Common myeloid progenitor, CD34-positive (primary cell): ENCODE results near the gene KCNJ1.

Source experiments
- CTCF ChIA-PET: fragments of 350-600 bp; sonication (Branson Sonifier 250); formaldehyde crosslinking; loops from one replicate; lab custom pipeline; 2021; ENCODE audit warnings: antibody characterized with exemption; lab: Charles Lee
- POLR2A ChIA-PET: fragments of 350-600 bp; sonication (Branson Sonifier 250); formaldehyde crosslinking; loops from one replicate; lab custom pipeline; 2021; ENCODE audit warnings: antibody characterized with exemption; lab: Charles Lee
- DNase-seq, 3 donors: peaks; one replicate each; pipeline versions ENCODE4 v3.0.0 to v3.0.0-alpha.2; 2013
- H3K27ac ChIP-seq, 2 experiments: 1 replicate in 1 of 2; 2 replicates in 1 of 2; pipeline ENCODE4 v1.7.0; 2013; ENCODE audit warnings: inconsistent platforms in 2 of 2, low read length in 2 of 2, mild to moderate bottlenecking in 2 of 2, low read depth in 1 of 2, moderate library complexity in 1 of 2; ENCODE audit not compliant: severe bottlenecking in 2 of 2, insufficient read depth in 1 of 2, poor library complexity in 1 of 2
- H3K27me3 ChIP-seq, 5 experiments: replicated peaks in 2 of 5; 1 replicate in 3 of 5; 2 replicates in 2 of 5; pipeline versions ENCODE4 v1.6.1 to v1.7.0; 2013; ENCODE audit warnings: low read length in 4 of 5, mild to moderate bottlenecking in 2 of 5, moderate library complexity in 2 of 5, inconsistent platforms in 1 of 5; ENCODE audit not compliant: insufficient read depth in 5 of 5, control insufficient read depth in 4 of 5
- H3K36me3 ChIP-seq, 4 experiments: 1 replicate in 2 of 4; 2 replicates in 2 of 4; pipeline versions ENCODE4 v1.6.1 to v1.7.0; 2013; ENCODE audit warnings: low read length in 3 of 4, control low read depth in 1 of 4, mild to moderate bottlenecking in 1 of 4; ENCODE audit not compliant: control insufficient read depth in 4 of 4, insufficient read depth in 4 of 4
- H3K4me1 ChIP-seq, 4 experiments: 1 replicate in 3 of 4; 2 replicates in 1 of 4; pipeline versions ENCODE4 v1.6.1 to v1.7.1; 2013; ENCODE audit warnings: low read length in 3 of 4, mild to moderate bottlenecking in 3 of 4, control low read depth in 1 of 4, inconsistent platforms in 1 of 4, moderate library complexity in 1 of 4; ENCODE audit not compliant: control insufficient read depth in 4 of 4, insufficient read depth in 4 of 4; ENCODE audit errors: control extremely low read depth in 1 of 4
- H3K4me3 ChIP-seq, 7 experiments: 1 replicate in 4 of 7; 2 replicates in 3 of 7; pipeline versions ENCODE4 v1.5.1 to v1.7.0; 2013; ENCODE audit warnings: mild to moderate bottlenecking in 7 of 7, low read length in 6 of 7, moderate library complexity in 6 of 7, inconsistent platforms in 2 of 7, low read depth in 2 of 7, control low read depth in 1 of 7; ENCODE audit not compliant: insufficient read depth in 4 of 7, control insufficient read depth in 1 of 7; ENCODE audit errors: extremely low read depth in 1 of 7
- H3K9me3 ChIP-seq, 5 experiments: 1 replicate in 4 of 5; 2 replicates in 1 of 5; pipeline versions ENCODE4 v1.6.1 to v1.7.1; 2013; ENCODE audit warnings: low read length in 4 of 5, mild to moderate bottlenecking in 2 of 5, inconsistent platforms in 1 of 5, low read depth in 1 of 5, moderate library complexity in 1 of 5; ENCODE audit not compliant: control insufficient read depth in 4 of 5, insufficient read depth in 2 of 5; ENCODE audit errors: control extremely low read depth in 1 of 5
- WGBS: methylation state at CpG from one replicate; pipeline ENCODE4 v1.1.5; 2013; ENCODE audit not compliant: insufficient coverage; 5-methylcytosine and 5-hydroxymethylcytosine counted together

The KCNJ1 gene

GRCh38 chr11:128884703-128885338 is 17.7 kb upstream of the KCNJ1 start:
- Histone ChIP-seq H3K4me3 (no peak overlapping the region), H3K27me3 (peaks cover 3 to 28% (median 24%) of the 10 kb centered on the region in 5 experiments), H3K27ac (no peak overlapping the region), H3K36me3 (no peaks in the 10 kb centered on the region), H3K9me3 (peaks cover 0 to 2% (median 0%) of the 10 kb centered on the region in 5 experiments), H3K4me1 (peaks cover 0 to 7% (median 0%) of the 10 kb centered on the region in 4 experiments)
- POLR2A ChIA-PET = interaction anchor here (2.0 kb wide), 1 partner anchor 64 kb away, joined by 9 read pairs; no protein-coding TSS in a partner anchor
- DNase-seq = peak; percentile 74 to 81 (median 74)
- whole genome bisulfite sequencing = 70% methylated on average over 5 of the region's 12 CpGs
- CTCF ChIA-PET = interaction anchor here (1.1 to 13.0 kb wide), 19 partner anchors 8 to 865 kb away, joined by 3 to 640 read pairs (median 5); partner anchors contain the start of gene TP53AIP1

GRCh38 chr11:128884054-128884453 is 17.0 kb upstream of the KCNJ1 start:
- ChIA-PET CTCF (interaction anchor here (1.0 to 13.0 kb wide), 11 partner anchors 9 to 726 kb away, joined by 3 to 640 read pairs (median 5); partner anchors contain the start of gene TP53AIP1), POLR2A (interaction anchor here (2.0 kb wide), 1 partner anchor 64 kb away, joined by 9 read pairs; no protein-coding TSS in a partner anchor)
- 19% methylated on average over 4 of the region's 4 CpGs for WGBS
- Histone ChIP-seq H3K36me3 (no peaks in the 10 kb centered on the region), H3K27ac (no peak overlapping the region), H3K4me3 (no peak overlapping the region), H3K4me1 (peaks cover 0 to 7% (median 0%) of the 10 kb centered on the region in 4 experiments), H3K27me3 (peaks cover under 1 to 22% (median 17%) of the 10 kb centered on the region in 5 experiments), H3K9me3 (peaks cover 0 to 2% (median 0%) of the 10 kb centered on the region in 5 experiments)
- DNase-seq = no peak

GRCh38 chr11:128882451-128882850 is 15.4 kb upstream of the KCNJ1 start:
- ChIA-PET CTCF (interaction anchor here (0.9 to 6.6 kb wide), 5 partner anchors 67 to 92 kb away, joined by 3 to 61 read pairs (median 4); no protein-coding TSS in a partner anchor), POLR2A (no interaction called here)
- Histone ChIP-seq H3K4me3 (no peak overlapping the region), H3K27me3 (peaks cover 0 to 16% (median 7%) of the 10 kb centered on the region in 5 experiments), H3K27ac (no peak overlapping the region), H3K36me3 (no peaks in the 10 kb centered on the region), H3K9me3 (no peaks in the 10 kb centered on the region), H3K4me1 (peaks cover 0 to 7% (median 0%) of the 10 kb centered on the region in 4 experiments)
- DNase-seq = no peak
- 93% methylated on average over 4 of the region's 5 CpGs for WGBS

- POLR2A ChIA-PET = no interaction called here
- CTCF ChIA-PET = interaction anchor here (0.8 to 6.6 kb wide), 10 partner anchors 11 to 709 kb away, joined by 3 to 61 read pairs (median 4); no protein-coding TSS in a partner anchor
- no peaks in the 10 kb centered on the region for H3K4me1 ChIP-seq
- no peak overlapping the region for H3K4me3 ChIP-seq
- no peak overlapping the region for H3K27ac ChIP-seq
- no peak for DNase-seq
- H3K36me3 ChIP-seq = no peaks in the 10 kb centered on the region
- peaks cover 0 to 13% (median 7%) of the 10 kb centered on the region in 5 experiments for H3K27me3 ChIP-seq
- WGBS = 95% methylated on average over 4 of the region's 8 CpGs
- H3K9me3 ChIP-seq = no peaks in the 10 kb centered on the region
Observed at GRCh38 chr11:128881221-128881620, 14.1 kb upstream of the KCNJ1 start.

GRCh38 chr11:128879817-128880216 is 12.7 kb upstream of the KCNJ1 start:
- Histone ChIP-seq H3K4me1 (no peaks in the 10 kb centered on the region), H3K27me3 (peaks cover 0 to 10% (median 7%) of the 10 kb centered on the region in 5 experiments), H3K9me3 (no peaks in the 10 kb centered on the region), H3K4me3 (no peak overlapping the region), H3K27ac (no peak overlapping the region), H3K36me3 (no peaks in the 10 kb centered on the region)
- ChIA-PET POLR2A (no interaction called here), CTCF (interaction anchor here (1.3 to 6.6 kb wide), 4 partner anchors 45 to 77 kb away, joined by 3 to 61 read pairs (median 20); no protein-coding TSS in a partner anchor)
- WGBS = 97% methylated on average over 10 of the region's 12 CpGs
- no peak for DNase-seq

- H3K4me1 ChIP-seq = no peaks in the 10 kb centered on the region
- no peaks in the 10 kb centered on the region for H3K36me3 ChIP-seq
- ChIA-PET POLR2A (no interaction called here), CTCF (interaction anchor here (1.0 to 6.6 kb wide), 5 partner anchors 14 to 78 kb away, joined by 3 to 61 read pairs (median 4); no protein-coding TSS in a partner anchor)
- no peak for DNase-seq
- no peak overlapping the region for H3K27ac ChIP-seq
- no peak overlapping the region for H3K4me3 ChIP-seq
- peaks cover 0 to 12% (median 7%) of the 10 kb centered on the region in 5 experiments for H3K27me3 ChIP-seq
- H3K9me3 ChIP-seq = no peaks in the 10 kb centered on the region
- no CpG with 5 or more reads among the region's 2 CpGs for WGBS
Observed at GRCh38 chr11:128878455-128878854, 11.4 kb upstream of the KCNJ1 start.

GRCh38 chr11:128877726-128878125 is 10.6 kb upstream of the KCNJ1 start:
- no peak overlapping the region for H3K4me3 ChIP-seq
- ChIA-PET POLR2A (no interaction called here), CTCF (interaction anchor here (5.4 to 6.6 kb wide), 2 partner anchors 72 to 79 kb away, joined by 35 to 61 read pairs; no protein-coding TSS in a partner anchor)
- no peak for DNase-seq
- no peaks in the 10 kb centered on the region for H3K36me3 ChIP-seq
- H3K9me3 ChIP-seq = no peaks in the 10 kb centered on the region
- H3K27me3 ChIP-seq = peaks cover 0 to 12% (median 4%) of the 10 kb centered on the region in 5 experiments
- no peak overlapping the region for H3K27ac ChIP-seq
- no peaks in the 10 kb centered on the region for H3K4me1 ChIP-seq
- WGBS = 100% methylated on average over 4 of the region's 5 CpGs
